HPDE6-E6E7 (cell line): ENCODE results near the gene CCSER1.
"Not testable (repeated sequence)": the region's sequence is repeated elsewhere in the genome, so short reads cannot be mapped to it uniquely, and the experiment has no call there.

Source experiments
- DNase-seq: peaks from one replicate; pipeline ENCODE4 v3.0.0; 2011; ENCODE audit warnings: missing footprints; ENCODE audit errors: extremely low spot score

CCSER1 gene

GRCh38 chr4:91035276-91035675 lies 908.1 kb downstream of the CCSER1 start:
- no peak for DNase-seq

DNA sequence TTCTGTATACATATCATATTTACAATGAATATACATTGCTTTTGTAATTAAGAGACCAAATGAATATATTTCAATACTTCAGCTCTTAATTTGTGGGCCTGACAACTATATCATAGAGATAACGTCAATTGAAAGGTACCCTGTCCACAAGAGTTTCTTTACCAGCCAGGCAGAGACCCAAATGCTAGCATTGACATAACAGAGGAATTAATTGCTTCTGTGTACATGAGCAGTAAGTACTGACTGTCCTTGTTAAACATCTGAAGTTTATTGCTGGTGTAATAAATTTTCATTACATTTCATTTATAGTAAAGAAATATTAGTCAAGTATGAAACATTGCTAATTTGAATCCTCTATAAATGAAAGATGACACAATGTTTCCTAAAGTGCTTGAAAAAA lies 910.8 kb downstream of the CCSER1 start:
- DNase-seq, result no peak

DNA sequence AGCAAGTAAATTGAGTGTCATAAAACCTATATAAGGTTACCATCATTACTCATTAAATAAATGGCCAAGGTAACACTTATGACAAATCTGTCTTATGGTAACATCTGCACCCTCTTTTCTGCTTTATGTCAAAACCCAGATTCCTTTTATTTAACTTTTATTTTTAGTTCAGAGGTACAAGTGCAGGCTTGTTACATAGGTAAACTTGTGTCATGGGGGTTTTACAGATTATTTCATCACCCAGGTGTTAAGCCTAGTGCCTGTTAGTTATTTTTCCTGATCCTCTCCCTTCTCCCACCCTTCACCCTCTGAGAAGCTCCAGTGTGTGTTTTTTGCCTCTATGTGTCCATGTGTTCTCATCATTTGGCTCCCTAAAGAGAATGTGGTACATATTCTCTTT lies 930.7 kb downstream of the CCSER1 start:
- no peak for DNase-seq

DNA sequence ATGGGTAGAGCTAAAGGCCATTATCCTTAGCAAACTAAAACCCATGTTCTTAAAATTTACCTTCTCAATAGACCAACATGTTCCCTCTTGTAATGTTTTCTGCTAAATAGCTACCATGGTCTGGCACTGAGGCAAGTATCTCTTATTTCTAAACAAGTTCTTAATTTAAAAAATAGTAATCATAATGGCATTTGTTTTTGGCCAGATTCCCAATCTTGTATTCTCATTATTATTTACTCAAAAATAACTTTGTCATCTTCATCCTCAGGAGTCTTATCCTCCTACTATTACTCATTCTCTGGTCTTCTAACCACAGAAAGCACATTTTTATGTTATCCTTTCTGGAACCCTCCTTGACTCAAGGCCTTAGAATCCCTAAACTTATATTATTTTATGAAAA lies 931.2 kb downstream of the CCSER1 start:
- DNase-seq, result no peak

DNA sequence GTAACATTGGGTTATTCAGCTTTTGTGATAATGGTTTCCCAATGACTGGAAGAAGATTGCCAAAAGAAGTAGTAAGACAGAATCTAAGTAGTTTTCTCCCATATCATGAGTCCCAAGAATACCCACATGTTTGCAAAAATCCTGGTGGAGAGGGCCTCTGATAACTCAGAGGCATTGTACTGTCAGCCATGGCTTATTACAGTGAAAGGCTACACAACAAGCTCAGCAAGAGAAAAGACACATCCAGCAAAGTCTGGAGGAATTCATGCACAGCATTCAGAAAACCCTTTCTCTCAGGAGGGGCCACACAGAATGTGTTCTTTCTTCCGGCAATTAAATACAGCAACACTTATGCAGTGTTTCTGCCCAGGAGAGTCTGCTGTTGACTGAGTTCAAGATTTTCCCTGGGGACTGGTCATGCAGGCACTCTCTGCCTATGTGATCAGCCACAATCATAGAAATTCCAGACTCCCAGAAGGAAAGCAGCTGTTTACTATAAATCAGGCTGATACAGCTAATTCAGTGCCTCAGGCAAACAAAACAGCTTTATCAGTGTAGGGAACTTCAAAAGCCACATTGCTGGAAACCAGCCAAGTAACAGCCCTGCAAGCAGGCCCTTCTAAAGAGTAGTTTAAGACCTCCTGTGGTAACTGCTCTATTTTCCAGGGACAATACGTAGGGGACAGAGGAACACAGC lies 937.1 kb downstream of the CCSER1 start:
- DNase-seq, result no peak

DNA sequence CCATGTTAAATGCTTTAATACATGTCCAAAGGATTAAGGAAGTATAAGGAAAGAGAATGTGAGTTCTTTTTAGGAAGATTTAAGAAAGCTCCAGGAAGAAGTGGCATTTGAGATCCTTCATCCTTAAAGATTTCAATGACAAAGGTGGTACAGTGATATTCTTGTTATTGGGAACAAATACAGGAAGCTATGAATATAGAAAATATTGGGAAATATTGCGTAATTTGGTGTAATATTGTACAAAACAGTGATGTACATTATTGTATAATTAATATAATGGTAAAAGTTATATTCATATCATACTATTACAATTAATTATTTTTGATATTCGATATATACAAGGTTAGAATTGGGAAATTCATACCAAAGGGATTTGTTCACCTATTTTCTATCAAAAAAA lies 937.9 kb downstream of the CCSER1 start:
- no peak for DNase-seq

DNA sequence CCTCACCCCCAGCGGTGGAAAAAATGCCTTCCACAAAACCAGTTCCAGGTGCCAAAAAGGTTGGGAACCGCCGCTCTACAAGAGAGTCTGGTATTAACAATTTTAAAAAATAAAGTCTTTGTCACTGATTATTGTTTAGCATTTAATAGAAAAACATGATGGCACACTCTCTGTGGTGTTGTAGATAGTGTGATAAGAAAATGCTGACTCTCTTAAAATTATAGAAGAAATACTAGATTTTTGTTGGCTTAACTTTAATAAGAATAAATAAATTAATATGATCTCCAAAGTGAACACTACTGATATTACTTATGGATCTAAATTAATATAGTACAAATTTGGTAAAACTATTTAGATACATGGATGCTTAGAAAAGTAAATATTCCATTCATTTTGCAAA lies 943.5 kb downstream of the CCSER1 start:
- DNase-seq, result no peak

DNA sequence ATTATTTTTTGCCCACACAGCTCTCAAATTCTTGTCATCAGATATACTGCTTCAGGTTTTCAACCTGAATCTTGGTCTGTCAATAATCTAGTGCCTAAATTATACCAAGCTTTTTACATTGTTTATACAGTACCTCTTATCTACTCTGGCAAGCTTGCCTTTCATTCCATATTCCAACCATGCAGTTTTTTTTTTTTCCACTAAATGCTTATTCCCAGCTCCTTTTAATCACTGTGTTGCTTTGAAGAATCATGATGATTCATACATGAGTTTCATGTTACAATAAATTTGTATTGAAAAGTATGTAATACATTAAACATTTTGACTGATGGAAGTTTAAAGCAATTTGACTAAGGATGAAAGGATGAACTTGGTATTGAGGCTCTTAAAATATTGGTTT lies 949.0 kb downstream of the CCSER1 start:
- no peak for DNase-seq

DNA sequence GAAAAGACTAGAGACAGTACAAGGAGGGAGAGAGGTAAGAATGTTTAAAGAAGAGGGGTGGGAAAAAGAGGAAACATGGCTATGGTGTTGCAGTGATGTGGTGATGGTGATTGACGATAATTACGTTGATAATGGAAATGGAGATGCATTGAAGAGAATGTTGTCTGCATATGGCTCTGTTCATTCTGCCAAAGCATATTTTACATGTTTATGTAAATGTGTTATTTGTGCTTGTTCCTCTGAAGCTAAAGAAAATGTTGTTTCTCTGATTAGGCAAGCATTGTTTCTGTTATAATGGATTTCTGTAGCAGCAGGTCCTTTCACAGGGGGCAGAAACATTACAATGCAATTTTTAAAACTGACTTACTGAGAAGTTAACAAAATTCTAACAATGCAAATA lies 958.8 kb downstream of the CCSER1 start:
- DNase-seq, result no peak

- DNase-seq, result no peak
Measured at GRCh38 chr4:91087743-91088142, 960.5 kb downstream of the CCSER1 start.

- DNase-seq, result no peak
Measured at GRCh38 chr4:91089178-91089577, 962.0 kb downstream of the CCSER1 start.

DNA sequence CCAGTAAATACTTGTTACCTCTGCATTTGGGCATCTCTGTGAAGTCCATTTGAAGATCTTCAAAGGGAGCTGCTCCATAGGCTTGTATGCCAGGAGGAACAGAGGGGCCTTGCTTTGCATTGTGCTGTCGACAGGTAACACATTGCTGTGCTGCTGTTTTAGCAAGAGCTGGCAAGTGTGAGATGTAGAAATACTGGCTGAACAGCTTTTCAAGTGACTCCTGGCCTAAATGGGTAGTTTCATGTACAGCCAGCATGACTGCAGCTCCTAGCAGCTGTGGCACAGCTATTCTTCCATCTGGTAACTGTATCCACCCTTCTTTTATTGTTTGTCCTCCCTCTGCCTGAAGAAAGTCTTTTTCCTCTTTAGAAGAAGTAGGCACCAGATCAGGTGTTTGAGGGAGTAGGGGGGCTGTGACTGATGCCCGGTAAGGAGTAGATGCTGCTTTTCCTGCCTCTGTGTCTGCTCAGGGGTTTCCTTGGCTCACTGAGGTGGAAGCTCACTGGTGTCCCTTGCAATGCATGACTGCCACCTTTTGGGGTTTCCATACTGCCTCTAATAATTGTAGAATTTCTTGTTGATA lies 965.3 kb downstream of the CCSER1 start:
- peak; percentile 4 for DNase-seq

DNA sequence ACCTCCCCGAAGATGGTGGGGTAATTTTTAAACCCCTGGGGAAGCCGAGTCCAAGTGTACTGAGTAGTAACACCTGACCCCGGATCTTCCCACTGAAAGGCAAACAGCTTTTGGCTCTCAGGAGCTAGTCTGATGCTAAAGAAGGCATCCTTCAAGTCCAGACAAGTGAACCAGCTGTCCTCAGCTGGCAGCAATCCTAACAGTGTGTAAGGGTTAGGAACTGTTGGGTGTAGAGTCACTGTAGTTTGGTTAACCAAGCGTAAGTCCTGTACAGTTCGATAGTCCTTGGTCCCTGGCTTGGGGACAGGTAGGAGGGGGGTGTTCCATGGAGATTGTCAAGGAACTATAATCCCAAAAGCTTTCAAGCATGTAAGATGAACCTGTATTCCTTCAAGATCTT lies 967.0 kb downstream of the CCSER1 start:
- not testable (repeated sequence) for DNase-seq

DNA sequence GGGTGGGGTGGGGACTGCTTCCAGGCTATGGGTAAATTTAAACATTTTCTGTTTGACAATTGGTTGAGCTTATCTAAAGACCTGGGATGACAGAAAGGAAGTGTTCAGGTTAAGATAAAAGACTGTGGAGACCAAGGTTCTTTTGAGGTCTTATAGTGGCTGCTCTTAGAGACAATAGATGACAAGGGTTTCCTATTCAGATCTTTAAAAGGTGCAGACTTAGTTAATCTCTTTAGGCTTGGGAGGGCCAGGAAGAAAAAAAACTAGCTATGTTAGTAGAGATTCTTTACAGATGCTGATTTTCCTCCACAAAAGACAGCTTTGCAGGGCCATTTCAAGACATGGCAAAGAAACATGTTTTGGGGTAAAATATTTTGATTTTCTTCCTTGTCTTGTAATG lies 972.5 kb downstream of the CCSER1 start:
- no peak for DNase-seq

GRCh38 chr4:91108751-91109150 lies 981.6 kb downstream of the CCSER1 start:
- no peak for DNase-seq

- no peak for DNase-seq
Measured at GRCh38 chr4:91111556-91111955, 984.4 kb downstream of the CCSER1 start.

GRCh38 chr4:91113130-91113706 lies 986.0 kb downstream of the CCSER1 start:
- peak; percentile 4 for DNase-seq

- no peak for DNase-seq
Measured at GRCh38 chr4:91114386-91114785, 987.2 kb downstream of the CCSER1 start.

GRCh38 chr4:91116861-91117260 lies 989.7 kb downstream of the CCSER1 start:
- peak; percentile 16 for DNase-seq

GRCh38 chr4:91118597-91118996 lies 991.4 kb downstream of the CCSER1 start:
- DNase-seq, result no peak

GRCh38 chr4:91123742-91124141 lies 996.5 kb downstream of the CCSER1 start:
- no peak for DNase-seq

- no peak for DNase-seq
Measured at GRCh38 chr4:91127192-91127591, 1000.0 kb downstream of the CCSER1 start.

DNA sequence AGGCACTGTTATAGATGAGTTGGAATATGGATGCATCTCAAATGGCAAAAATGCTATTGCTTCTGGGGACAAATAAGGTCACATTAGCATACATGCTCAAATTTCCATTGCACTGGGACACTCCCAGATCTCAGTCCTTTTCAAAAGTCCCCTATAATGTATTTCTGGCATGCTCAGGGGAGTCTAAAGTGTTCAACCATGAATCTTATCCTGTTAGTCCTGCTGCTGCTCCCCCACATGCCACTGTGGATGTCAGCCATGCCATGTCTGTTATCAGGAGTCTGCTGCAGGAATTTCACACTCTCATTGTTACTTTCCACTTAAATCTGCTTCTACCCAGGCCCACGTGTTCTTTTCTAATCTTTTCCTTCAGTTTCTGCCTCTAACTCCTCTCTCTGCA lies 1000.6 kb downstream of the CCSER1 start:
- DNase-seq, result no peak

DNA sequence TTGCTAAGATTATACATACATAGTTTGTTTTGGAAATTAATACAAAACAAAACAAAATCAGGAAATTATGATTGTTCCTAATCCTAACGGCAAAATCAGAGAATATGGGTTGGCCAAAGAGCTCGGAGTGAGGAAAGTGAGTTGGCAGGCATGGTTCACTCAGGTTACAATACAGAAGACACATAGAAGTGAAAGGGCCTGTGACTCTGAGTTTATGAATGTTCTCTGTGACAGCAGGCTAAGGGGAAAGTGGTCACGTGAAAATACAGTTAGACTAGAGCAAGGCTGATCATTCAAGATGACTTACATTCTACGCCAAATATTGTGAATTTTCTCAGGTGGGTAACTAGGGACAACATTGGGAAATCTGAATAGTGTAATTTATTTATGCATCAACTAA lies 1001.3 kb downstream of the CCSER1 start:
- no peak for DNase-seq
